Adrenal gland (tissue), 5 donors: ENCODE data around the gene PRDM16.

Experiments used
- POLR2A ChIP-seq, 2 donors: fragments of 450-650 bp; IDR thresholded peaks; one replicate each; pipeline ENCODE4 v1.6.1; 2017; ENCODE audit warnings: antibody characterized with exemption in 2 of 2, mild to moderate bottlenecking in 2 of 2, moderate library complexity in 1 of 2
- TF ChIP-seq, protein P1 (sequence below), 6 experiments: fragments of 450-650 bp in 4 of 6; fragments of 200-600 bp in 2 of 6; sonication (generic) in 1 of 6; IDR thresholded peaks; 1 replicate in 5 of 6; 2 replicates in 1 of 6; pipeline versions ENCODE4 v1.5.1 to v1.8.0; 2016 to 2021; ENCODE audit warnings: antibody characterized with exemption in 6 of 6, mild to moderate bottlenecking in 2 of 6, moderate library complexity in 1 of 6
- donor health status: DM: no; HTN: no; CAD: no.

DNA sequence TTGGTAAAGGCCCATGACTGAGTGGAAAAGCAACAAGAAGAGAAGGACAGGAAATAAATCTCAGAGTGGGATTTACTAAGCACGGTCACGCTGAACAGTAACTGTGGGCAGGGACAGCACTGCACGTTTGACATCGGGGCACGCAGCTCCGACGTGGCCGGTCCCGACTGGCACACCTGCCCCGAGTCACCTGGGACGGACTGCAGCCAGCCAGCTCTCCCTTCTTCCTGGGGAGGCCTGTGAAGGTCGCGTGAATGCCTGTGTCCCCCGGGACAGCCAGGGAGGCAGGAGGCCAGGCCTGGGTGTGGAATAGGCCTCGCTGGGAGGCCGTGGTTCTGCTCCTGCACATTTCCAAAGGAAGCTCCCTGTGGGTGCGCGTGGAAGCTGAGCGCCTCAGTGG is 140.2 kb downstream of the PRDM16 start:
- TF ChIP-seq, protein P1, sequence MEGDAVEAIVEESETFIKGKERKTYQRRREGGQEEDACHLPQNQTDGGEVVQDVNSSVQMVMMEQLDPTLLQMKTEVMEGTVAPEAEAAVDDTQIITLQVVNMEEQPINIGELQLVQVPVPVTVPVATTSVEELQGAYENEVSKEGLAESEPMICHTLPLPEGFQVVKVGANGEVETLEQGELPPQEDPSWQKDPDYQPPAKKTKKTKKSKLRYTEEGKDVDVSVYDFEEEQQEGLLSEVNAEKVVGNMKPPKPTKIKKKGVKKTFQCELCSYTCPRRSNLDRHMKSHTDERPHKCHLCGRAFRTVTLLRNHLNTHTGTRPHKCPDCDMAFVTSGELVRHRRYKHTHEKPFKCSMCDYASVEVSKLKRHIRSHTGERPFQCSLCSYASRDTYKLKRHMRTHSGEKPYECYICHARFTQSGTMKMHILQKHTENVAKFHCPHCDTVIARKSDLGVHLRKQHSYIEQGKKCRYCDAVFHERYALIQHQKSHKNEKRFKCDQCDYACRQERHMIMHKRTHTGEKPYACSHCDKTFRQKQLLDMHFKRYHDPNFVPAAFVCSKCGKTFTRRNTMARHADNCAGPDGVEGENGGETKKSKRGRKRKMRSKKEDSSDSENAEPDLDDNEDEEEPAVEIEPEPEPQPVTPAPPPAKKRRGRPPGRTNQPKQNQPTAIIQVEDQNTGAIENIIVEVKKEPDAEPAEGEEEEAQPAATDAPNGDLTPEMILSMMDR (IDR thresholded peaks at IDR 0.05) = no peak
- no peak for TF ChIP-seq POLR2A (IDR thresholded peaks at IDR 0.05)
